OCI-LY7 (cell line): ENCODE results near the gene TADA1.

Source experiments
- EZH2phosphoT487 ChIP-seq: fragments of 200-600 bp; sonication (generic); IDR thresholded peaks from 2 replicates; pipeline ENCODE4 v1.6.1; 2018; ENCODE audit warnings: low read depth, borderline replicate concordance, mild to moderate bottlenecking, mixed run types, antibody characterized with exemption, low read length, moderate library complexity, mixed read lengths
- TF ChIP-seq, protein P1 (sequence below): fragments of 200-600 bp; sonication (generic); conservative IDR thresholded peaks from 2 replicates; pipeline ENCODE4 v1.5.1; 2014; ENCODE audit warnings: mild to moderate bottlenecking, antibody characterized with exemption, low read length, moderate library complexity, mixed read lengths

DNA sequence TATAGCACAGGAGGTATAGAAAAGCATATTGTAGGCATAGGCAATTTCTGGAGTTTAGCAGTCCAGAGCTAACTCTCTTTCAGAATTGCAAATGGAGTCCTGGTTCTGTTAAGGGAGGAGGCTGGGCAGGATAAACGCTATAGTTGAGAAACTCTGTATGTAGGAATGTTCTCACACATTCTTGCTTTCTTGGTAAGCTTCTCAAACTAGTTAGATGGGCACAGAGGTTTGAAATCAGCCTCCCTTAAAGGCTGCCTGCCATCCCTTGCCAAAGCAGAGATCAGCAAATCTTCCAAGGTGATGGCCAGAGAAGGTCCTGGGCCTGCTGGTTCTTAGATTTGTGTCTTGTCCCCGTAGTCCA is 42.9 kb upstream of the TADA1 start:
- TF ChIP-seq, protein P1, sequence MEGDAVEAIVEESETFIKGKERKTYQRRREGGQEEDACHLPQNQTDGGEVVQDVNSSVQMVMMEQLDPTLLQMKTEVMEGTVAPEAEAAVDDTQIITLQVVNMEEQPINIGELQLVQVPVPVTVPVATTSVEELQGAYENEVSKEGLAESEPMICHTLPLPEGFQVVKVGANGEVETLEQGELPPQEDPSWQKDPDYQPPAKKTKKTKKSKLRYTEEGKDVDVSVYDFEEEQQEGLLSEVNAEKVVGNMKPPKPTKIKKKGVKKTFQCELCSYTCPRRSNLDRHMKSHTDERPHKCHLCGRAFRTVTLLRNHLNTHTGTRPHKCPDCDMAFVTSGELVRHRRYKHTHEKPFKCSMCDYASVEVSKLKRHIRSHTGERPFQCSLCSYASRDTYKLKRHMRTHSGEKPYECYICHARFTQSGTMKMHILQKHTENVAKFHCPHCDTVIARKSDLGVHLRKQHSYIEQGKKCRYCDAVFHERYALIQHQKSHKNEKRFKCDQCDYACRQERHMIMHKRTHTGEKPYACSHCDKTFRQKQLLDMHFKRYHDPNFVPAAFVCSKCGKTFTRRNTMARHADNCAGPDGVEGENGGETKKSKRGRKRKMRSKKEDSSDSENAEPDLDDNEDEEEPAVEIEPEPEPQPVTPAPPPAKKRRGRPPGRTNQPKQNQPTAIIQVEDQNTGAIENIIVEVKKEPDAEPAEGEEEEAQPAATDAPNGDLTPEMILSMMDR: no peak
- TF ChIP-seq EZH2phosphoT487: no peak
